ENCODE results near the gene TGFBR2. TPM values are rescaled to one million over a fixed set of nuclear protein-coding genes. Genes with fewer than 3 reads are reported as not detected.

Gene TGFBR2
- total and polyA plus RNA-seq, 10 of the 15 experiments (the other 5 are each of a cell fraction or from before 2014, with no cell fraction given) = 0.02 to 0.98 (median 0.18) TPM; not detected in 1

GRCh38 chr3:30629746-30630145 is 23.3 kb downstream of the TGFBR2 start:
- H3K27me3 ChIP-seq (replicated peaks in 1 of 2; ENCODE audit: control insufficient read depth in 2 of 2, insufficient read depth in 2 of 2, low read length in 1 of 2) = no peaks in the 10 kb centered on the region
- in situ Hi-C loops (cut with MboI) = no loop called here
- H3K4me1 ChIP-seq (ENCODE audit: control insufficient read depth, insufficient read depth, low read length) = no peaks in the 10 kb centered on the region
- CTCF ChIA-PET = interaction anchor here (1.1 kb wide), 1 partner anchor 14 kb away, joined by 4 read pairs; no protein-coding TSS in a partner anchor
- H4K20me1 ChIP-seq (ENCODE audit: control insufficient read depth, insufficient read depth) = no peaks in the 10 kb centered on the region
- FAIRE-seq (no peak), DNase-seq (ENCODE audit: low read depth, low spot score) (no peak), ATAC-seq (no peak)
- intact Hi-C loops (cut with micrococcal nuclease; ENCODE audit: unreplicated experiment) = no loop called here
- H3K36me3 ChIP-seq (ENCODE audit: control insufficient read depth in 2 of 2, insufficient read depth in 2 of 2, low read length in 1 of 2) = no peaks in the 10 kb centered on the region
- H2AFZ ChIP-seq (ENCODE audit: control insufficient read depth, low read depth, low read length) = no peak overlapping the region
- 45% methylated on average over 6 of the region's 6 CpGs for WGBS (ENCODE audit: insufficient coverage, insufficient replicate concordance, low lambda C conversion rate, missing lambda C conversion rate)
- BruUV-seq (replicated peaks) = no TSS peak
- no peak overlapping the region for H3K27ac ChIP-seq (ENCODE audit: control insufficient read depth, insufficient read depth)
- SMC1A ChIA-PET (ENCODE audit: uncharacterized antibody, unreplicated experiment) = interaction anchor here (1.2 kb wide), 1 partner anchor 64 kb away, joined by 5 read pairs; no protein-coding TSS in a partner anchor
- POLR2A ChIA-PET = no interaction called here
- H3K79me2 ChIP-seq (ENCODE audit: control insufficient read depth, insufficient read depth, low read length) = no peaks in the 10 kb centered on the region
- RAD21 ChIA-PET (ENCODE audit: unreplicated experiment) = no interaction called here
- H3K9me3 ChIP-seq (replicated peaks; ENCODE audit: control insufficient read depth, insufficient read depth, low read length) = no peaks in the 10 kb centered on the region
- no peak for TF ChIP-seq BCLAF1 (IDR thresholded peaks at IDR 0.05)
- TF ChIP-seq, protein P1, sequence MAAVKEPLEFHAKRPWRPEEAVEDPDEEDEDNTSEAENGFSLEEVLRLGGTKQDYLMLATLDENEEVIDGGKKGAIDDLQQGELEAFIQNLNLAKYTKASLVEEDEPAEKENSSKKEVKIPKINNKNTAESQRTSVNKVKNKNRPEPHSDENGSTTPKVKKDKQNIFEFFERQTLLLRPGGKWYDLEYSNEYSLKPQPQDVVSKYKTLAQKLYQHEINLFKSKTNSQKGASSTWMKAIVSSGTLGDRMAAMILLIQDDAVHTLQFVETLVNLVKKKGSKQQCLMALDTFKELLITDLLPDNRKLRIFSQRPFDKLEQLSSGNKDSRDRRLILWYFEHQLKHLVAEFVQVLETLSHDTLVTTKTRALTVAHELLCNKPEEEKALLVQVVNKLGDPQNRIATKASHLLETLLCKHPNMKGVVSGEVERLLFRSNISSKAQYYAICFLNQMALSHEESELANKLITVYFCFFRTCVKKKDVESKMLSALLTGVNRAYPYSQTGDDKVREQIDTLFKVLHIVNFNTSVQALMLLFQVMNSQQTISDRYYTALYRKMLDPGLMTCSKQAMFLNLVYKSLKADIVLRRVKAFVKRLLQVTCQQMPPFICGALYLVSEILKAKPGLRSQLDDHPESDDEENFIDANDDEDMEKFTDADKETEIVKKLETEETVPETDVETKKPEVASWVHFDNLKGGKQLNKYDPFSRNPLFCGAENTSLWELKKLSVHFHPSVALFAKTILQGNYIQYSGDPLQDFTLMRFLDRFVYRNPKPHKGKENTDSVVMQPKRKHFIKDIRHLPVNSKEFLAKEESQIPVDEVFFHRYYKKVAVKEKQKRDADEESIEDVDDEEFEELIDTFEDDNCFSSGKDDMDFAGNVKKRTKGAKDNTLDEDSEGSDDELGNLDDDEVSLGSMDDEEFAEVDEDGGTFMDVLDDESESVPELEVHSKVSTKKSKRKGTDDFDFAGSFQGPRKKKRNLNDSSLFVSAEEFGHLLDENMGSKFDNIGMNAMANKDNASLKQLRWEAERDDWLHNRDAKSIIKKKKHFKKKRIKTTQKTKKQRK (IDR thresholded peaks at IDR 0.05; ENCODE audit: low read depth, low read length) = no peak
- no peak for TF ChIP-seq ZNF274 (IDR thresholded peaks at IDR 0.05; ENCODE audit: insufficient read depth, insufficient read length)
- TF ChIP-seq RCOR1 (conservative IDR thresholded peaks at IDR 0.05; ENCODE audit: low read depth, low read length) = no peak
- TF ChIP-seq SRF (IDR thresholded peaks at IDR 0.05; ENCODE audit: low read depth in 2 of 2, low read length in 2 of 2) = no peak
- TF ChIP-seq ASH2L (IDR thresholded peaks at IDR 0.05; ENCODE audit: borderline replicate concordance, low read depth) = no peak
- no peak for TF ChIP-seq BCL3 (IDR thresholded peaks at IDR 0.05; ENCODE audit: borderline replicate concordance, insufficient read depth, low read depth, low read length, poor library complexity, severe bottlenecking)
- no peak for TF ChIP-seq TCF7 (IDR thresholded peaks at IDR 0.05; ENCODE audit: borderline replicate concordance)
- TF ChIP-seq PAX8 (IDR thresholded peaks at IDR 0.05) = no peak
- no peak for TF ChIP-seq TARDBP (IDR thresholded peaks at IDR 0.05; ENCODE audit: borderline replicate concordance)
- TF ChIP-seq RUNX3 (IDR thresholded peaks at IDR 0.05; ENCODE audit: low read length) = no peak
- TF ChIP-seq RBBP5 (conservative IDR thresholded peaks at IDR 0.05) = no peak
- TF ChIP-seq USF1 (IDR thresholded peaks at IDR 0.05; ENCODE audit: borderline replicate concordance, extremely low read length, insufficient read depth, low read depth, low read length) = no peak
- no peak for TF ChIP-seq NR2C2 (IDR thresholded peaks at IDR 0.05; ENCODE audit: borderline replicate concordance, control insufficient read depth, insufficient read length, low read depth)
- no peak for TF ChIP-seq CBX3 (IDR thresholded peaks at IDR 0.05; ENCODE audit: borderline replicate concordance, low read depth)
- H3K4me3 ChIP-seq = no peak overlapping the region
- H3K9ac ChIP-seq (ENCODE audit: control insufficient read depth, insufficient read depth, low read length) = no peak overlapping the region
- H3K4me2 ChIP-seq (ENCODE audit: control insufficient read depth, insufficient read depth) = no peak overlapping the region
